BJ (cell line): ENCODE data around the gene PRSS58. TPM values are rescaled to one million over a fixed set of nuclear protein-coding genes. Genes with fewer than 3 reads are reported as not detected.

Experiments used
- CTCF ChIA-PET: fragments of 350-600 bp; formaldehyde crosslinking; extraction: SDS; loops from one replicate; lab custom pipeline; 2021; ENCODE audit warnings: antibody characterized with exemption, inconsistent platforms; lab: Yijun Ruan, JAX
- POLR2A ChIA-PET: fragments of 300-600 bp; sonication (Branson Sonifier 250); formaldehyde crosslinking; extraction: SDS; loops from one replicate; lab custom pipeline; 2021; ENCODE audit warnings: antibody characterized with exemption; lab: Charles Lee
- DNase-seq: peaks from one replicate; pipeline ENCODE4 v3.0.0-alpha.2; 2011; ENCODE audit warnings: low read depth
- H3K27me3 ChIP-seq: 2 replicates; pipeline ENCODE4 v1.6.0; 2011; ENCODE audit warnings: low read length; ENCODE audit not compliant: control insufficient read depth, insufficient read depth
- H3K36me3 ChIP-seq: 2 replicates; pipeline ENCODE4 v1.5.1; 2011; ENCODE audit warnings: low read length; ENCODE audit not compliant: control insufficient read depth, insufficient read depth
- H3K4me3 ChIP-seq: 2 replicates; pipeline ENCODE4 v1.5.1; 2011; ENCODE audit warnings: low read depth, mild to moderate bottlenecking, control low read depth, low read length
- polyA plus RNA-seq: library from polyadenylated mRNA; depleted of rRNA; stranded (reverse); fragments of >200 nt; gene quantifications from 2 replicates; pipeline ENCODE4 v1.2.3, GENCODE V29; 2011
- TF ChIP-seq, protein P1 (sequence below): IDR thresholded peaks from 2 replicates; pipeline ENCODE4 v1.5.1; 2011; ENCODE audit warnings: low read depth, mild to moderate bottlenecking, control low read depth, inconsistent platforms, low read length, moderate library complexity; ENCODE audit not compliant: insufficient read depth

The PRSS58 gene
- polyA plus RNA-seq, 1 experiment = not detected

DNA sequence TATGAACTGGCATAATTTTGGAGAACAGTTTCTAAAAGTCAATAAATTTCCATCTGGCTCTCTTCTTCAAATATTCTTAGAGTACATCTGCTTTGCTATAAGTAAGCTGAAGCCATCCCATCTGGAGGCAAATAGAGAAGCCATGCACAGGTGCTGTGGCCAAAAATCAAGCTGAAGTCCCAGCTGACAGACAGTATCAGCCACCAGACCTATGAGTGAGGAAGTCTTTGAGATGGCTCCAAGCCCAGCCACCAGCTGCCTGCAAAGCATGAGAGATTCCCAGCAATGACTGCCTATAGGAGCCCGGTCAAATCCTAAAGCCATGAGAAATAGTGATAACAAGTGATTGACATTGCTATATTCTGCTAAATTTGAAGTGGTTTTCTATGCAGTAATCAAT is 21.7 kb upstream of the PRSS58 start:
- DNase-seq = no peak
- H3K4me3 ChIP-seq = no peak overlapping the region
- no peaks in the 10 kb centered on the region for H3K36me3 ChIP-seq
- H3K27me3 ChIP-seq = no peaks in the 10 kb centered on the region
- TF ChIP-seq, protein P1, sequence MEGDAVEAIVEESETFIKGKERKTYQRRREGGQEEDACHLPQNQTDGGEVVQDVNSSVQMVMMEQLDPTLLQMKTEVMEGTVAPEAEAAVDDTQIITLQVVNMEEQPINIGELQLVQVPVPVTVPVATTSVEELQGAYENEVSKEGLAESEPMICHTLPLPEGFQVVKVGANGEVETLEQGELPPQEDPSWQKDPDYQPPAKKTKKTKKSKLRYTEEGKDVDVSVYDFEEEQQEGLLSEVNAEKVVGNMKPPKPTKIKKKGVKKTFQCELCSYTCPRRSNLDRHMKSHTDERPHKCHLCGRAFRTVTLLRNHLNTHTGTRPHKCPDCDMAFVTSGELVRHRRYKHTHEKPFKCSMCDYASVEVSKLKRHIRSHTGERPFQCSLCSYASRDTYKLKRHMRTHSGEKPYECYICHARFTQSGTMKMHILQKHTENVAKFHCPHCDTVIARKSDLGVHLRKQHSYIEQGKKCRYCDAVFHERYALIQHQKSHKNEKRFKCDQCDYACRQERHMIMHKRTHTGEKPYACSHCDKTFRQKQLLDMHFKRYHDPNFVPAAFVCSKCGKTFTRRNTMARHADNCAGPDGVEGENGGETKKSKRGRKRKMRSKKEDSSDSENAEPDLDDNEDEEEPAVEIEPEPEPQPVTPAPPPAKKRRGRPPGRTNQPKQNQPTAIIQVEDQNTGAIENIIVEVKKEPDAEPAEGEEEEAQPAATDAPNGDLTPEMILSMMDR = no peak
- CTCF ChIA-PET = no interaction called here
- POLR2A ChIA-PET = no interaction called here

DNA sequence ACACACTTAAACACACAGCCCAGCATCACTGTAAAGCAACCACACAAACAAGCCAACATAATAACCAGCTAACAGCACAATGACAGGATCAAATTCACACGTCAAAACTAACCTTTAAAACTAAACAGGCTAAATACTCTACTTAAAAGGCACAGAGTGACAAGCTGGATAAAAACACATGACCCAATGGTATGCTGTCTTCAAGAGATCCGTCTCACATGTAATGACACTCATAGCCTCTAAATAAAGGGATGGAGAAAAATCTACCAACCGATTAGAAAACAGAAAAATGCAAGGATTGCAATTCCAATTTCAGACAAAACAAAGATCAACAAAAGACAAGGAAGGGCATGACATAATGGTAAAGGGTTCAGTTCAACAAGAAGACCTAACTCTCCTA is 17.2 kb upstream of the PRSS58 start:
- TF ChIP-seq, protein P1 = no peak
- Histone ChIP-seq H3K27me3 (no peaks in the 10 kb centered on the region), H3K36me3 (no peaks in the 10 kb centered on the region), H3K4me3 (no peak overlapping the region)
- DNase-seq = no peak
- ChIA-PET POLR2A (no interaction called here), CTCF (no interaction called here)

DNA sequence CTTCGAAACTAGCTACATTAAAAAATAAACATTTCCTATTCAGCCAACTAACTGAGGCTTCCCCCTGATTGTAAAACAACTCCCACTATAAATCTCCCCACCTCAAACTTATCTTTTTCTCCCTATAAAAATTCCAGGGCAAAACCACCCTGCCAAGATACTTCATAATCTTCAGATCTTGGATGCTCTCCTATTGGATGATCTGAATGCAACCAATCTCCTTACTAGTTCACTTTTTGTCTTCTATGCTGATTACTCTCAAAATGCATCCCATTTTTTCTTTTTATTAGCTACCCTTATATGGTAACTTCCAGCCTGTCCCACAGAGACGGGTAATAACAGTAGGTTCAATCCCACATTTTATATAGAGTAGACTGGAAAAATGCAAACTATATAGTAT is 15.0 kb upstream of the PRSS58 start:
- ChIA-PET CTCF (interaction anchor here (0.8 kb wide), 1 partner anchor 23 kb away, joined by 5 read pairs; no protein-coding TSS in a partner anchor), POLR2A (no interaction called here)
- H3K36me3 ChIP-seq = no peaks in the 10 kb centered on the region
- no peak for DNase-seq
- no peaks in the 10 kb centered on the region for H3K27me3 ChIP-seq
- no peak overlapping the region for H3K4me3 ChIP-seq
- TF ChIP-seq, protein P1 = no peak

DNA sequence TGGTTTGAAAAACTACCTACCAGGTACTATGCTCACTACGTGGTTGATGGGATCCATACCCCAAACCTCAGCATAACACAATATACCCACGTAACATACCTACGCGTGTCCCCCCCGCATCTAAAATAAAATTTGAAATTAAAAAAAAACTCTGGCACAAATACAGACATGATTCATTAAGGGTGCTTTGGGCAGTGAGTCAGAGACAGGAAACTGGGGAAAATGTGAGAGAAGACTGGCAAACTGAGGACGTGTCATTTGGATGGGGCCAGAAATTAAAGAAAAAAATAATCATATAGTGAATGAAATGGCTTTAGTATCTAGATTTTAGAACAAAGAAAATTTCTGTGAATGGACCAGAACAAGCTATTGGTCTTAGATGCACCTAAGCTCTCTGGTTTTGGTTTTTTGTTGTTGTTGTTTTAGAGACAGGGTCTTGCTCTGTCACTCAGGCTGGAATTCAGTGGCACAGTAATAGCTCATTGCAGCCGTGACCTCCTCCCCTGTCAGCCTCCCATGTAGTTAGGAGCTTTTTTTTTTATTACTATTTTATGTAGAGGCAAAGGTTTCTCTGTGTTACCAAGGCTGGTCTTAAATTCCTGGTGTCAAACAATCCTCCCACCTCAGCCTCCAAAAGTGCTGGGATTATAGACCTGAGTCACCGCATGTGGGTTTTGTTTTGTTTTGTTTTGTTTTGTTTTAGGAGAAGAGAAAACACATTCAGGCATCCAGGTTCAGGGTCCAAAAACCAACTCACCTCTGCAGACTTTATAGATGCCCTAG is 5.9 kb upstream of the PRSS58 start:
- CTCF ChIA-PET = no interaction called here
- no peak for DNase-seq
- TF ChIP-seq, protein P1 = no peak
- H3K4me3 ChIP-seq = no peak overlapping the region
- no peaks in the 10 kb centered on the region for H3K27me3 ChIP-seq
- H3K36me3 ChIP-seq = no peaks in the 10 kb centered on the region
- POLR2A ChIA-PET = no interaction called here

DNA sequence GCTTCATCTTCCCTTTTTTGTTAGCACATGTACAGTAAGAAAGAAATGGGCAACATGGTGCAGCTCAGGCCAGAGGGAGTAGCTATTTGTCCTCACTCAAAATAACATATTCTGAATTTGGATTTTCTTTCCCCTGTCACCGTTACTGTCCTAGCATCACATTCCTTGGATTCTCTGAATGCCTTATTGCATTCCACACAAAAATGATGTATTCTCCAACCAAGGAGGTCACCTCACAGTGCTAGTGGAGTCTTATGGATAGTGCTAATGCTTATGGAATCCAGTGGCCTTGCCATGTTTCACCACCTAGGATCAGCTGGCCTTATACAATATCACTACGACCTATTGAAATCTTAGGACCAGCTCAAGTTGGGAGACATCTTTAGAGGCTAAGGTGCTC is 7.2 kb downstream of the PRSS58 start:
- Histone ChIP-seq H3K4me3 (no peak overlapping the region), H3K27me3 (no peaks in the 10 kb centered on the region), H3K36me3 (no peaks in the 10 kb centered on the region)
- TF ChIP-seq, protein P1 = no peak
- DNase-seq = no peak
- CTCF ChIA-PET = no interaction called here
- POLR2A ChIA-PET = no interaction called here
